Naive thymus-derived CD8-positive, alpha-beta T cell (primary cell): ENCODE measurements around the gene SLC10A1. TPM values are rescaled to one million over a fixed set of nuclear protein-coding genes. Genes with fewer than 3 reads are reported as not detected.

Experiments
- ATAC-seq, 2 donors: fragments of 150-1000 bp; cut with Tn5 transposase in 1 of 2; sonication (Bioruptor Pico), chemical (Tn5 transposase) in 1 of 2; 1 replicate in 1 of 2; 2 replicates in 1 of 2; pipeline ENCODE4 v1.10.0; 2021; ENCODE audit warnings: mild to moderate bottlenecking in 2 of 2, moderate library complexity in 2 of 2
- POLR2A ChIA-PET: fragments of 350-600 bp; sonication (Branson Sonifier 250); formaldehyde crosslinking; loops from one replicate; lab custom pipeline; 2021; ENCODE audit warnings: antibody characterized with exemption; lab: Charles Lee
- DNase-seq, 10 donors: peaks; one replicate each; pipeline versions ENCODE4 v3.0.0 to v3.0.0-alpha.2; 2020 to 2022
- H3K27ac Mint-ChIP-seq, 10 donors: one replicate each; pipeline ENCODE4 v1.8.0; 2020 to 2022; ENCODE audit warnings: mild to moderate bottlenecking in 10 of 10, mixed read lengths in 10 of 10, moderate library complexity in 4 of 10, inconsistent platforms in 1 of 10
- H3K27me3 Mint-ChIP-seq, 5 donors: one replicate each; pipeline ENCODE4 v1.8.0; 2021 to 2022; ENCODE audit warnings: mixed read lengths in 5 of 5
- H3K36me3 Mint-ChIP-seq, 3 donors: one replicate each; pipeline ENCODE4 v1.8.0; 2020 to 2022; ENCODE audit warnings: mixed read lengths in 3 of 3, mild to moderate bottlenecking in 2 of 3, inconsistent platforms in 1 of 3
- H3K4me1 Mint-ChIP-seq, 4 donors: one replicate each; pipeline ENCODE4 v1.8.0; 2021 to 2022; ENCODE audit warnings: mixed read lengths in 4 of 4
- H3K4me3 Mint-ChIP-seq, 10 donors: one replicate each; pipeline ENCODE4 v1.8.0; 2020 to 2022; ENCODE audit warnings: mild to moderate bottlenecking in 10 of 10, mixed read lengths in 10 of 10, moderate library complexity in 6 of 10, inconsistent platforms in 1 of 10
- H3K9me3 Mint-ChIP-seq, 9 donors: one replicate each; pipeline ENCODE4 v1.8.0; 2020 to 2022; ENCODE audit warnings: mixed read lengths in 9 of 9, mild to moderate bottlenecking in 3 of 9, inconsistent platforms in 1 of 9, moderate library complexity in 1 of 9
- polyA plus RNA-seq, 3 donors: library from polyadenylated mRNA; unstranded; fragments of 300-500 nt; fragmentation: Illumina TruSeq; gene quantifications; one replicate each; pipeline ENCODE4 v1.2.3, GENCODE V29; 2021
- total RNA-seq, 8 experiments: library from RNA in 2 of 8; stranded (reverse) in 2 of 8; gene quantifications; one replicate each; pipeline ENCODE4 v1.2.3 and lab custom pipeline; 2021 to 2026

Gene SLC10A1
- total and polyA plus RNA-seq, 5 experiments from 2014 or later = 0.20 TPM; not detected in 4

GRCh38 chr14:69727860-69728259 is 69.2 kb downstream of the SLC10A1 start:
- ATAC-seq = no peak
- DNase-seq = no peak
- peak overlapping the region in 3 of 10 donors; percentile 33 to 49 (median 46) for H3K4me3 Mint-ChIP-seq
- H3K27me3 Mint-ChIP-seq = peaks cover 0 to 2% (median 0%) of the 10 kb centered on the region in 5 donors
- peak overlapping the region in 3 of 10 donors; percentile 9 to 65 (median 24) for H3K27ac Mint-ChIP-seq
- H3K9me3 Mint-ChIP-seq = no peaks in the 10 kb centered on the region
- no peaks in the 10 kb centered on the region for H3K36me3 Mint-ChIP-seq
- peaks cover 3 to 29% (median 10%) of the 10 kb centered on the region in 4 donors for H3K4me1 Mint-ChIP-seq
- POLR2A ChIA-PET = interaction anchor here (0.5 to 2.1 kb wide), 2 partner anchors 39 to 1175 kb away, joined by 3 to 12 read pairs; partner anchors contain the start of gene SRSF5

GRCh38 chr14:69726761-69727511 is 70.1 kb downstream of the SLC10A1 start:
- ATAC-seq (peak; percentile 92 to 95), DNase-seq (peak; percentile 65 to 90 (median 82))
- POLR2A ChIA-PET = interaction anchor here (0.5 to 2.1 kb wide), 3 partner anchors 10 to 1176 kb away, joined by 3 to 12 read pairs (median 3); partner anchors contain the start of gene SRSF5
- H3K36me3 Mint-ChIP-seq = no peaks in the 10 kb centered on the region
- no peaks in the 10 kb centered on the region for H3K9me3 Mint-ChIP-seq
- H3K27me3 Mint-ChIP-seq = peaks cover 0 to 1% (median 0%) of the 10 kb centered on the region in 5 donors
- peak overlapping the region in 9 of 10 donors; percentile 15 to 86 (median 65) for H3K27ac Mint-ChIP-seq
- H3K4me3 Mint-ChIP-seq = peak overlapping the region; percentile 49 to 82 (median 72)
- H3K4me1 Mint-ChIP-seq = peaks cover 3 to 29% (median 10%) of the 10 kb centered on the region in 4 donors

Other genes with a start within 250 kb of the SLC10A1 start
- not detected for gene CCDC177, start 222.4 kb downstream of the SLC10A1 start, total RNA-seq
- gene CCDC177, start 222.4 kb downstream of the SLC10A1 start, polyA plus RNA-seq = not detected
- gene SUSD6, start 185.6 kb downstream of the SLC10A1 start, total RNA-seq = 10 to 100 TPM; 34.7 to 38.8 TPM
- gene SUSD6, start 185.6 kb downstream of the SLC10A1 start, polyA plus RNA-seq = 1 to 10 TPM; 4.5 to 6.8 (median 5.6) TPM
- gene SRSF5, start 30.1 kb downstream of the SLC10A1 start, total RNA-seq = 1,000 to 10,000 TPM; 1,187 to 1,211 TPM
- gene SRSF5, start 30.1 kb downstream of the SLC10A1 start, polyA plus RNA-seq = 1,000 to 10,000 TPM; 1,279 to 1,496 (median 1,446) TPM
- not detected for gene SMOC1, start 82.2 kb upstream of the SLC10A1 start, total RNA-seq
- not detected for gene SMOC1, start 82.2 kb upstream of the SLC10A1 start, polyA plus RNA-seq